Measurements from ENCODE around the gene BOC.

The BOC gene

GRCh38 chr3:113285226-113285625 is 73.9 kb downstream of the BOC start:
- Histone ChIP-seq H3K27ac (ENCODE audit: low read depth, low read length) (no peak overlapping the region), H3K36me3 (ENCODE audit: control insufficient read depth in 1 of 2, insufficient read depth in 2 of 2, low read length in 2 of 2) (no peaks in the 10 kb centered on the region), H3K27me3 (ENCODE audit: control insufficient read depth in 1 of 2, insufficient read depth in 2 of 2, low read length in 2 of 2) (no peaks in the 10 kb centered on the region), H3K4me1 (ENCODE audit: control insufficient read depth in 1 of 2, insufficient read depth in 2 of 2, low read length in 2 of 2) (no peaks in the 10 kb centered on the region), H3K9me3 (ENCODE audit: control insufficient read depth in 1 of 2, low read length in 2 of 2) (no peaks in the 10 kb centered on the region), H3K4me3 (ENCODE audit: low read depth in 1 of 2, low read length in 2 of 2) (no peak overlapping the region), H3K9ac (ENCODE audit: low read depth in 1 of 2, low read length in 2 of 2) (no peak overlapping the region)

GRCh38 chr3:113285741-113286140 is 74.4 kb downstream of the BOC start:
- Histone ChIP-seq H3K4me1 (ENCODE audit: control insufficient read depth in 1 of 2, insufficient read depth in 2 of 2, low read length in 2 of 2) (no peaks in the 10 kb centered on the region), H3K27me3 (ENCODE audit: control insufficient read depth in 1 of 2, insufficient read depth in 2 of 2, low read length in 2 of 2) (no peaks in the 10 kb centered on the region), H3K27ac (ENCODE audit: low read depth, low read length) (no peak overlapping the region), H3K9me3 (ENCODE audit: control insufficient read depth in 1 of 2, low read length in 2 of 2) (no peaks in the 10 kb centered on the region), H3K4me3 (ENCODE audit: low read depth in 1 of 2, low read length in 2 of 2) (no peak overlapping the region), H3K36me3 (ENCODE audit: control insufficient read depth in 1 of 2, insufficient read depth in 2 of 2, low read length in 2 of 2) (no peaks in the 10 kb centered on the region), H3K9ac (ENCODE audit: low read depth in 1 of 2, low read length in 2 of 2) (no peak overlapping the region)

- Histone ChIP-seq H3K36me3 (ENCODE audit: control insufficient read depth in 1 of 2, insufficient read depth in 2 of 2, low read length in 2 of 2) (no peaks in the 10 kb centered on the region), H3K9ac (ENCODE audit: low read depth in 1 of 2, low read length in 2 of 2) (no peak overlapping the region), H3K4me1 (ENCODE audit: control insufficient read depth in 1 of 2, insufficient read depth in 2 of 2, low read length in 2 of 2) (no peaks in the 10 kb centered on the region), H3K9me3 (ENCODE audit: control insufficient read depth in 1 of 2, low read length in 2 of 2) (no peaks in the 10 kb centered on the region), H3K27me3 (ENCODE audit: control insufficient read depth in 1 of 2, insufficient read depth in 2 of 2, low read length in 2 of 2) (no peaks in the 10 kb centered on the region), H3K4me3 (ENCODE audit: low read depth in 1 of 2, low read length in 2 of 2) (no peak overlapping the region), H3K27ac (ENCODE audit: low read depth, low read length) (no peak overlapping the region)
Observed at GRCh38 chr3:113286524-113286923, 75.2 kb downstream of the BOC start.

- Histone ChIP-seq H3K9me3 (ENCODE audit: control insufficient read depth in 1 of 2, low read length in 2 of 2) (no peaks in the 10 kb centered on the region), H3K4me1 (ENCODE audit: control insufficient read depth in 1 of 2, insufficient read depth in 2 of 2, low read length in 2 of 2) (no peaks in the 10 kb centered on the region), H3K27ac (ENCODE audit: low read depth, low read length) (no peak overlapping the region), H3K4me3 (ENCODE audit: low read depth in 1 of 2, low read length in 2 of 2) (no peak overlapping the region), H3K36me3 (ENCODE audit: control insufficient read depth in 1 of 2, insufficient read depth in 2 of 2, low read length in 2 of 2) (no peaks in the 10 kb centered on the region), H3K9ac (ENCODE audit: low read depth in 1 of 2, low read length in 2 of 2) (no peak overlapping the region), H3K27me3 (ENCODE audit: control insufficient read depth in 1 of 2, insufficient read depth in 2 of 2, low read length in 2 of 2) (no peaks in the 10 kb centered on the region)
Observed at GRCh38 chr3:113287111-113287802, 75.9 kb downstream of the BOC start.

- Histone ChIP-seq H3K36me3 (ENCODE audit: control insufficient read depth in 1 of 2, insufficient read depth in 2 of 2, low read length in 2 of 2) (no peaks in the 10 kb centered on the region), H3K9me3 (ENCODE audit: control insufficient read depth in 1 of 2, low read length in 2 of 2) (no peaks in the 10 kb centered on the region), H3K27me3 (ENCODE audit: control insufficient read depth in 1 of 2, insufficient read depth in 2 of 2, low read length in 2 of 2) (no peaks in the 10 kb centered on the region), H3K27ac (ENCODE audit: low read depth, low read length) (no peak overlapping the region), H3K9ac (ENCODE audit: low read depth in 1 of 2, low read length in 2 of 2) (no peak overlapping the region), H3K4me3 (ENCODE audit: low read depth in 1 of 2, low read length in 2 of 2) (no peak overlapping the region), H3K4me1 (ENCODE audit: control insufficient read depth in 1 of 2, insufficient read depth in 2 of 2, low read length in 2 of 2) (no peaks in the 10 kb centered on the region)
Observed at GRCh38 chr3:113287803-113288648, 76.7 kb downstream of the BOC start.

GRCh38 chr3:113288881-113289280 is 77.5 kb downstream of the BOC start:
- Histone ChIP-seq H3K4me1 (ENCODE audit: control insufficient read depth in 1 of 2, insufficient read depth in 2 of 2, low read length in 2 of 2) (no peaks in the 10 kb centered on the region), H3K36me3 (ENCODE audit: control insufficient read depth in 1 of 2, insufficient read depth in 2 of 2, low read length in 2 of 2) (no peaks in the 10 kb centered on the region), H3K27ac (ENCODE audit: low read depth, low read length) (no peak overlapping the region), H3K4me3 (ENCODE audit: low read depth in 1 of 2, low read length in 2 of 2) (no peak overlapping the region), H3K9me3 (ENCODE audit: control insufficient read depth in 1 of 2, low read length in 2 of 2) (no peaks in the 10 kb centered on the region), H3K27me3 (ENCODE audit: control insufficient read depth in 1 of 2, insufficient read depth in 2 of 2, low read length in 2 of 2) (no peaks in the 10 kb centered on the region), H3K9ac (ENCODE audit: low read depth in 1 of 2, low read length in 2 of 2) (no peak overlapping the region)

GRCh38 chr3:113291572-113291971 is 80.2 kb downstream of the BOC start:
- Histone ChIP-seq H3K9ac (ENCODE audit: low read depth in 1 of 2, low read length in 2 of 2) (no peak overlapping the region), H3K27me3 (ENCODE audit: control insufficient read depth in 1 of 2, insufficient read depth in 2 of 2, low read length in 2 of 2) (no peaks in the 10 kb centered on the region), H3K4me3 (ENCODE audit: low read depth in 1 of 2, low read length in 2 of 2) (no peak overlapping the region), H3K9me3 (ENCODE audit: control insufficient read depth in 1 of 2, low read length in 2 of 2) (no peaks in the 10 kb centered on the region), H3K27ac (ENCODE audit: low read depth, low read length) (no peak overlapping the region), H3K4me1 (ENCODE audit: control insufficient read depth in 1 of 2, insufficient read depth in 2 of 2, low read length in 2 of 2) (no peaks in the 10 kb centered on the region), H3K36me3 (ENCODE audit: control insufficient read depth in 1 of 2, insufficient read depth in 2 of 2, low read length in 2 of 2) (no peaks in the 10 kb centered on the region)

GRCh38 chr3:113292933-113293332 is 81.6 kb downstream of the BOC start:
- no peaks in the 10 kb centered on the region for H3K36me3 ChIP-seq (ENCODE audit: control insufficient read depth in 1 of 2, insufficient read depth in 2 of 2, low read length in 2 of 2)
- no peak overlapping the region for H3K4me3 ChIP-seq (ENCODE audit: low read depth in 1 of 2, low read length in 2 of 2)
- no peak overlapping the region for H3K9ac ChIP-seq (ENCODE audit: low read depth in 1 of 2, low read length in 2 of 2)
- H3K4me1 ChIP-seq (ENCODE audit: control insufficient read depth in 1 of 2, insufficient read depth in 2 of 2, low read length in 2 of 2), result no peaks in the 10 kb centered on the region
- no peaks in the 10 kb centered on the region for H3K9me3 ChIP-seq (ENCODE audit: control insufficient read depth in 1 of 2, low read length in 2 of 2)
- no peaks in the 10 kb centered on the region for H3K27me3 ChIP-seq (ENCODE audit: control insufficient read depth in 1 of 2, insufficient read depth in 2 of 2, low read length in 2 of 2)
- H3K27ac ChIP-seq (ENCODE audit: low read depth, low read length), result no peak overlapping the region

GRCh38 chr3:113293348-113293747 is 82.0 kb downstream of the BOC start:
- no peaks in the 10 kb centered on the region for H3K4me1 ChIP-seq (ENCODE audit: control insufficient read depth in 1 of 2, insufficient read depth in 2 of 2, low read length in 2 of 2)
- H3K36me3 ChIP-seq (ENCODE audit: control insufficient read depth in 1 of 2, insufficient read depth in 2 of 2, low read length in 2 of 2), result no peaks in the 10 kb centered on the region
- H3K4me3 ChIP-seq (ENCODE audit: low read depth in 1 of 2, low read length in 2 of 2), result no peak overlapping the region
- H3K27me3 ChIP-seq (ENCODE audit: control insufficient read depth in 1 of 2, insufficient read depth in 2 of 2, low read length in 2 of 2), result no peaks in the 10 kb centered on the region
- no peak overlapping the region for H3K9ac ChIP-seq (ENCODE audit: low read depth in 1 of 2, low read length in 2 of 2)
- H3K9me3 ChIP-seq (ENCODE audit: control insufficient read depth in 1 of 2, low read length in 2 of 2), result no peaks in the 10 kb centered on the region
- H3K27ac ChIP-seq (ENCODE audit: low read depth, low read length), result no peak overlapping the region

GRCh38 chr3:113295463-113295862 is 84.1 kb downstream of the BOC start:
- H3K9ac ChIP-seq (ENCODE audit: low read depth in 1 of 2, low read length in 2 of 2), result no peak overlapping the region
- H3K27me3 ChIP-seq (ENCODE audit: control insufficient read depth in 1 of 2, insufficient read depth in 2 of 2, low read length in 2 of 2), result no peaks in the 10 kb centered on the region
- H3K36me3 ChIP-seq (ENCODE audit: control insufficient read depth in 1 of 2, insufficient read depth in 2 of 2, low read length in 2 of 2), result no peaks in the 10 kb centered on the region
- no peak overlapping the region for H3K4me3 ChIP-seq (ENCODE audit: low read depth in 1 of 2, low read length in 2 of 2)
- H3K9me3 ChIP-seq (ENCODE audit: control insufficient read depth in 1 of 2, low read length in 2 of 2), result no peaks in the 10 kb centered on the region
- no peak overlapping the region for H3K27ac ChIP-seq (ENCODE audit: low read depth, low read length)
- H3K4me1 ChIP-seq (ENCODE audit: control insufficient read depth in 1 of 2, insufficient read depth in 2 of 2, low read length in 2 of 2), result no peaks in the 10 kb centered on the region

All from duodenal mucosa (tissue), 2 donors.